K562 (cell line): ENCODE results near the gene LRRC25. TPM values are rescaled to one million over a fixed set of nuclear protein-coding genes. Genes with fewer than 3 reads are reported as not detected.

Experiments used
- ATAC-seq: fragments of 200-7000 bp; cut with Tn5 transposase; 3 replicates; pipeline ENCODE4 v1.9.1; 2020; ENCODE audit warnings: moderate library complexity
- BruUV-seq: library from RNA; stranded (reverse); fragments of 400-500 nt; replicated peaks from 2 replicates; lab custom pipeline; 2021; lab: Mats Ljungman, UMichigan
- CTCF ChIA-PET: fragments of 300-600 bp; formaldehyde crosslinking; extraction: SDS; loops from one replicate; lab custom pipeline; 2021; ENCODE audit warnings: low intra/inter-chr PET ratio; lab: Yijun Ruan, JAX
- POLR2A ChIA-PET: fragments of 300-600, 350-650 bp; sonication (Branson Sonifier 250); formaldehyde crosslinking; extraction: SDS; loops from one replicate; lab custom pipeline; 2021; ENCODE audit warnings: antibody characterized with exemption, inconsistent platforms; lab: Yijun Ruan, JAX
- DNase-seq, 4 experiments: peaks; one replicate each; pipeline versions ENCODE4 v3.0.0 to v3.0.0-alpha.2; 2011 to 2018; ENCODE audit warnings: low spot score in 3 of 4, mixed read lengths in 3 of 4; ENCODE audit errors: extremely low read depth in 1 of 4
- FAIRE-seq: peaks from 2 replicates; lab custom pipeline; 2011; peaks lifted over from hg19 to GRCh38; lab: Jason Lieb, UNC
- H2AFZ ChIP-seq: 2 replicates; pipeline ENCODE4 v1.6.0; 2011; ENCODE audit warnings: low read depth, low read length, control low read depth, inconsistent platforms
- H3K27ac ChIP-seq: fragments of 200-600 bp; 3 replicates; pipeline ENCODE4 v1.8.0; 2011; ENCODE audit warnings: low read depth, mild to moderate bottlenecking, control low read depth, inconsistent platforms, low read length, moderate library complexity, mixed read lengths; ENCODE audit errors: extremely low read depth
- H3K27me3 ChIP-seq, 2 experiments: fragments of 300-600 bp in 1 of 2; 2 replicates in 1 of 2; 3 replicates in 1 of 2; pipeline versions ENCODE4 v1.6.0 to v1.8.0; 2011; ENCODE audit warnings: inconsistent platforms in 2 of 2, low read length in 2 of 2, mild to moderate bottlenecking in 1 of 2, mixed read lengths in 1 of 2, moderate library complexity in 1 of 2; ENCODE audit not compliant: control insufficient read depth in 2 of 2, insufficient read depth in 2 of 2
- H3K36me3 ChIP-seq: fragments of 300-600 bp; 3 replicates; pipeline ENCODE4 v1.8.0; 2011; ENCODE audit warnings: mild to moderate bottlenecking, low read length, inconsistent platforms; ENCODE audit not compliant: control insufficient read depth, insufficient read depth
- H3K4me1 ChIP-seq, 2 experiments: fragments of 200-600 bp in 1 of 2; replicated peaks in 1 of 2; 2 replicates in 1 of 2; 3 replicates in 1 of 2; pipeline versions ENCODE4 v1.5.1 to v1.8.0; 2011; ENCODE audit warnings: inconsistent platforms in 2 of 2, low read length in 2 of 2, mild to moderate bottlenecking in 1 of 2, mixed read lengths in 1 of 2, moderate library complexity in 1 of 2; ENCODE audit not compliant: control insufficient read depth in 2 of 2, insufficient read depth in 2 of 2
- H3K4me2 ChIP-seq: 2 replicates; pipeline ENCODE4 v1.6.1; 2011; ENCODE audit warnings: low read length, control low read depth, inconsistent platforms, mixed read lengths; ENCODE audit not compliant: insufficient read depth
- H3K4me3 ChIP-seq: fragments of 200-600 bp; sonication (generic), shearing (Covaris generic); 2 replicates; pipeline ENCODE4 v1.5.1; 2016; ENCODE audit warnings: control low read depth, inconsistent platforms
- H3K79me2 ChIP-seq: fragments of 200-600 bp; 3 replicates; pipeline ENCODE4 v1.8.0; 2011; ENCODE audit warnings: low read length, inconsistent platforms; ENCODE audit not compliant: control insufficient read depth, insufficient read depth
- H3K9ac ChIP-seq, 2 experiments: 2 replicates each; pipeline versions ENCODE4 v1.6.0 to v1.6.1; 2011; ENCODE audit warnings: low read depth in 2 of 2, low read length in 2 of 2, control low read depth in 1 of 2, inconsistent platforms in 1 of 2, mild to moderate bottlenecking in 1 of 2, mixed read lengths in 1 of 2; ENCODE audit not compliant: insufficient read depth in 1 of 2
- H3K9me1 ChIP-seq: one replicate; pipeline ENCODE4 v1.6.0; 2011; ENCODE audit warnings: inconsistent platforms, mild to moderate bottlenecking, low read length, moderate library complexity; ENCODE audit not compliant: control insufficient read depth, insufficient read depth
- H3K9me3 ChIP-seq: replicated peaks from 2 replicates; pipeline ENCODE4 v1.5.1; 2011; ENCODE audit warnings: low read depth, low read length, inconsistent platforms; ENCODE audit not compliant: control insufficient read depth, insufficient read depth
- H4K20me1 ChIP-seq: replicated peaks from 2 replicates; pipeline ENCODE4 v1.6.1; 2011; ENCODE audit warnings: low read length, inconsistent platforms, mixed read lengths; ENCODE audit not compliant: control insufficient read depth, insufficient read depth
- ZKSCAN8 ChIP-seq: fragments of 200-800 bp; sonication (Bioruptor generic); IDR thresholded peaks from 2 replicates; pipeline ENCODE4 v1.6.1; 2016; ENCODE audit warnings: missing genetic modification characterization, missing compliant biosample characterization
- ZNF175 ChIP-seq: fragments of 200-800 bp; sonication (Bioruptor generic); IDR thresholded peaks from 2 replicates; pipeline ENCODE4 v1.6.1; 2016; ENCODE audit warnings: low read depth, mild to moderate bottlenecking, missing genetic modification characterization, missing compliant biosample characterization
- ZNF311 ChIP-seq: fragments of 250-450 bp; sonication (Bioruptor Pico); IDR thresholded peaks from 2 replicates; pipeline ENCODE4 v1.4.0; 2020; ENCODE audit warnings: mild to moderate bottlenecking, moderate library complexity
- ZNF79 ChIP-seq: fragments of 250-450 bp; sonication (Bioruptor Pico); IDR thresholded peaks from 2 replicates; pipeline ENCODE4 v1.4.0; 2020; ENCODE audit warnings: low read depth, mild to moderate bottlenecking, moderate library complexity
- WGBS: fragments of 100-300 bp; shearing (Covaris generic); methylation state at CpG from one replicate; pipeline ENCODE4 v1.1.6; 2016; ENCODE audit warnings: low coverage, mixed read lengths; ENCODE audit not compliant: insufficient coverage; ENCODE audit errors: missing lambda C conversion rate; 5-methylcytosine and 5-hydroxymethylcytosine counted together
- in situ Hi-C: fragments of 300-500 bp; cut with MboI; formaldehyde crosslinking; loops from 4 replicates; pipeline ENCODE4 v1.15.0; 2018; ENCODE audit warnings: inconsistent platforms, mixed read lengths
- intact Hi-C: fragments of 100-400 bp; cut with micrococcal nuclease; formaldehyde crosslinking; loops from 2 replicates; pipeline ENCODE4 v1.14.2; 2022
- polyA plus RNA-seq, 8 experiments: library from polyadenylated mRNA; depleted of rRNA in 4 of 8; stranded (reverse) in 5 of 8; unstranded in 3 of 8; fragments of >200 nt; fragmentation: Nextera tagmentation in 2 of 8; fragmentation: Illumina TruSeq in 1 of 8; extraction: Ambion mirVana in 2 of 8; extraction: Trizol in 1 of 8; gene quantifications; 2 replicates each; pipeline versions ENCODE4 v1.2.1 to v1.2.3, GENCODE V29; 2011 to 2014; ENCODE audit warnings: inconsistent platforms in 1 of 8, missing spikeins in 1 of 8
- total RNA-seq, 7 experiments: library from RNA; depleted of rRNA in 6 of 7; stranded (reverse); fragments of >200 nt in 6 of 7; fragmentation: Illumina TruSeq in 2 of 7; extraction: Trizol in 2 of 7; gene quantifications; 2 replicates each; pipeline versions ENCODE4 v1.2.1 to v1.2.3, GENCODE V29; 2011 to 2021; ENCODE audit warnings: low replicate concordance in 1 of 7
- TF ChIP-seq, protein P1 (sequence below): IDR thresholded peaks from 2 replicates; pipeline ENCODE4 v1.6.1; 2016; ENCODE audit warnings: missing genetic modification characterization, missing compliant biosample characterization

The LRRC25 gene
- total and polyA plus RNA-seq, 9 of the 15 experiments (the other 6 are each of a cell fraction or from before 2014, with no cell fraction given) = 0.07 to 0.36 (median 0.10) TPM; not detected in 3

DNA sequence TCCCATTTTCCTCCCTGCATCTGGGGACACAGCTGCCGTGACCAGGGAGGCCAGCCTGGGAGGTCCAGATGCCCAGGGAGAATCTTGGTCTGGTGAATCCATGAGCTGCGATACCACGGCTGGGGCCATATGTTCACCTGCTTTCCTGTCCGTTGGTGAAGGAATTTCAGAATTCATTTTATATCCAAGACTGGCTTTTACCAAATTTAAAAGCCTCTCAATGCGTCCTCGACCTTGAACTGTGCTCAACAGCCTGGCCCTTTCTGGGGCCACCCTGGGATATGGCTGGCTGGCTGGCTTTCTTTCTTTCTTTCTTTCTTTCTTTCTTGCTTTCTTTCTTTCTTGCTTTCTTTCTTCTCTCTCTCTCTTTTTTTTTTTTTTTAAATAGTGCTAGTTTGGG is 33.6 kb downstream of the LRRC25 start:
- Histone ChIP-seq H2AFZ (no peak overlapping the region), H3K9me1 (no peaks in the 10 kb centered on the region), H3K9ac (peak overlapping the region; percentile 84 to 86; a peak in 3 of 4 replicates), H3K4me1 (peaks cover 43 to 47% of the 10 kb centered on the region in 2 experiments), H3K27me3 (no peaks in the 10 kb centered on the region), H3K79me2 (peaks cover 10% of the 10 kb centered on the region; the same call in 2 of the 3 replicates), H3K27ac (peak overlapping the region; percentile 99; the same call in 2 of the 3 replicates), H4K20me1 (no peaks in the 10 kb centered on the region), H3K9me3 (no peaks in the 10 kb centered on the region), H3K36me3 (peaks cover 71% of the 10 kb centered on the region; the same call in 2 of the 3 replicates), H3K4me2 (no peak overlapping the region), H3K4me3 (no peak overlapping the region)
- BruUV-seq = no TSS peak
- POLR2A ChIA-PET = interaction anchor here (0.7 to 13.9 kb wide), 5 partner anchors 9 to 144 kb away, joined by 3 to 207 read pairs (median 4); partner anchors contain the start of gene GDF15
- DNase-seq (no peak), ATAC-seq (no peak), FAIRE-seq (no peak)
- in situ Hi-C loops (no loop called here), intact Hi-C loops (loop anchor here (2.0 kb wide), 1 partner anchor 23 kb away; the partner anchor contains the start of gene GDF15)
- CTCF ChIA-PET = no interaction called here
- TF ChIP-seq, protein P1, sequence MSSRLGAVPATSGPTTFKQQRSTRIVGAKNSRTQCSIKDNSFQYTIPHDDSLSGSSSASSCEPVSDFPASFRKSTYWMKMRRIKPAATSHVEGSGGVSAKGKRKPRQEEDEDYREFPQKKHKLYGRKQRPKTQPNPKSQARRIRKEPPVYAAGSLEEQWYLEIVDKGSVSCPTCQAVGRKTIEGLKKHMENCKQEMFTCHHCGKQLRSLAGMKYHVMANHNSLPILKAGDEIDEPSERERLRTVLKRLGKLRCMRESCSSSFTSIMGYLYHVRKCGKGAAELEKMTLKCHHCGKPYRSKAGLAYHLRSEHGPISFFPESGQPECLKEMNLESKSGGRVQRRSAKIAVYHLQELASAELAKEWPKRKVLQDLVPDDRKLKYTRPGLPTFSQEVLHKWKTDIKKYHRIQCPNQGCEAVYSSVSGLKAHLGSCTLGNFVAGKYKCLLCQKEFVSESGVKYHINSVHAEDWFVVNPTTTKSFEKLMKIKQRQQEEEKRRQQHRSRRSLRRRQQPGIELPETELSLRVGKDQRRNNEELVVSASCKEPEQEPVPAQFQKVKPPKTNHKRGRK (tag) = peak; percentile 35; the same call in 1 of the 2 replicates
- TF ChIP-seq ZNF311 (CRISPR knock-in tag) = no peak
- no peak; the same call in 1 of the 2 replicates for TF ChIP-seq ZNF79 (CRISPR knock-in tag)
- peak; percentile 52; the same call in 1 of the 2 replicates for TF ChIP-seq ZNF175 (CRISPR knock-in tag)
- TF ChIP-seq ZKSCAN8 (CRISPR knock-in tag) = peak; percentile 51; the same call in 1 of the 2 replicates
- 71% methylated on average over 6 of the region's 6 CpGs for WGBS
